ENCODE results near the gene MRPL28. TPM values are rescaled to one million over a fixed set of nuclear protein-coding genes. Genes with fewer than 3 reads are reported as not detected.
A peak's percentile ranks its signal among the peaks of the same experiment; 100 is the strongest.

MRPL28 gene
- total and polyA plus RNA-seq, 9 donors, result 28.4 to 57.7 (median 40.9) TPM

- peak in 1 of 5 donors; percentile 37 for DNase-seq
- Histone ChIP-seq H3K27ac (no peak overlapping the region), H3K36me3 (no peaks in the 10 kb centered on the region), H3K4me1 (ENCODE audit: insufficient read depth) (peaks cover 4% of the 10 kb centered on the region), H3K27me3 (no peaks in the 10 kb centered on the region), H3K4me3 (no peak overlapping the region), H3K9me3 (no peaks in the 10 kb centered on the region)
- TF ChIP-seq EP300 (IDR thresholded peaks at IDR 0.05) (no peak), CTCF (IDR thresholded peaks at IDR 0.05) (no peak), POLR2A (IDR thresholded peaks at IDR 0.05) (no peak)
- WGBS, 3 donors, result 92 to 93% (median 93%) methylated on average over 40 to 44 of the region's 44 CpGs
- intact Hi-C loops (cut with DNase I), result no loop called here
These were observed 5.8 kb upstream of the MRPL28 start for GRCh38 chr16:375927-376816.

- intact Hi-C loops (cut with DNase I), result no loop called here
- TF ChIP-seq EP300 (IDR thresholded peaks at IDR 0.05) (no peak), POLR2A (IDR thresholded peaks at IDR 0.05) (no peak), CTCF (IDR thresholded peaks at IDR 0.05) (no peak)
- no peak overlapping the region for H3K4me3 ChIP-seq
These were observed 4.9 kb upstream of the MRPL28 start for GRCh38 chr16:375212-375611.

GRCh38 chr16:374616-374926, 4.2 kb upstream of the MRPL28 start:
- no peaks in the 10 kb centered on the region for H3K36me3 ChIP-seq
- intact Hi-C loops (cut with DNase I), result no loop called here
- no peak for DNase-seq

More at GRCh38 chr16:375212-375611, 4.9 kb upstream of the MRPL28 start:
- Histone ChIP-seq H3K9me3 (no peaks in the 10 kb centered on the region), H3K27me3 (no peaks in the 10 kb centered on the region), H3K4me1 (ENCODE audit: insufficient read depth) (no peaks in the 10 kb centered on the region), H3K27ac (no peak overlapping the region), H3K36me3 (no peaks in the 10 kb centered on the region)
- DNase-seq, result no peak
- 89 to 94% (median 91%) methylated on average over 23 of the region's 23 CpGs for WGBS, 3 donors

More at GRCh38 chr16:374616-374926, 4.2 kb upstream of the MRPL28 start:
- 92 to 98% (median 93%) methylated on average over 7 to 9 of the region's 9 CpGs for WGBS, 3 donors
- Histone ChIP-seq H3K9me3 (no peaks in the 10 kb centered on the region), H3K27me3 (no peaks in the 10 kb centered on the region), H3K4me1 (ENCODE audit: insufficient read depth) (peaks cover 3% of the 10 kb centered on the region), H3K4me3 (no peak overlapping the region), H3K27ac (no peak overlapping the region)
- no peak for TF ChIP-seq CTCF (IDR thresholded peaks at IDR 0.05)
- TF ChIP-seq POLR2A (IDR thresholded peaks at IDR 0.05), result no peak
- TF ChIP-seq EP300 (IDR thresholded peaks at IDR 0.05), result no peak

Measured in ovary (tissue), 9 donors.